ENCODE data around the gene INO80. TPM values are rescaled to one million over a fixed set of nuclear protein-coding genes. Genes with fewer than 3 reads are reported as not detected.

INO80 gene
- total RNA-seq, 1 donor from 2014 or later, result 10.7 TPM

GRCh38 chr15:41061667-41062066, 54.4 kb downstream of the INO80 start:
- ATAC-seq (no peak), DNase-seq (ENCODE audit: missing footprints) (no peak)
- intact Hi-C loops (cut with DNase I), result no loop called here

- DNase-seq (ENCODE audit: missing footprints) (no peak), ATAC-seq (no peak)
- intact Hi-C loops (cut with DNase I), result no loop called here
Measured at GRCh38 chr15:41060505-41060904, 55.6 kb downstream of the INO80 start.

- ATAC-seq (no peak), DNase-seq (ENCODE audit: missing footprints) (no peak)
- intact Hi-C loops (cut with DNase I), result no loop called here
Measured at GRCh38 chr15:41056810-41057209, 59.3 kb downstream of the INO80 start.

- intact Hi-C loops (cut with DNase I), result no loop called here
- ATAC-seq (no peak), DNase-seq (ENCODE audit: missing footprints) (no peak)
Measured at GRCh38 chr15:41055706-41056105, 60.4 kb downstream of the INO80 start.

DNA sequence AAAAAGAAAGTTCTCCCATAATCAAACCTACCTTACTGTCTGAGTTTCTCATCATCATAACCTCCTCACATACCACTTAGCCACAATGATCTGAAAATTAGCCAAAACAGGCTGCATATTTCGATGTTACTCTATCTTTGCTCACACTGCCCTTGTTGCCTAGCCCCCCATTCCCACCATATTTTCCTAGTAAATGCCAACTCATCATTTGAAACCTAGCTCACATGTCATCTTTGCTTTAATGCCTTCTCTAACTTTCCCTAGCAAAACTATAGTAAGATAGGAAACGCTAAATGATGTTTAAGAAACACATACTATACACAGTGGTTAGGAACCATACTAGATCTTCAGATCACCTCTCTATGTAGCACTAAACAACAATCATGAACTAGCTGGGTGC, 64.9 kb downstream of the INO80 start:
- ATAC-seq (no peak), DNase-seq (ENCODE audit: missing footprints) (no peak)
- intact Hi-C loops (cut with DNase I), result no loop called here

DNA sequence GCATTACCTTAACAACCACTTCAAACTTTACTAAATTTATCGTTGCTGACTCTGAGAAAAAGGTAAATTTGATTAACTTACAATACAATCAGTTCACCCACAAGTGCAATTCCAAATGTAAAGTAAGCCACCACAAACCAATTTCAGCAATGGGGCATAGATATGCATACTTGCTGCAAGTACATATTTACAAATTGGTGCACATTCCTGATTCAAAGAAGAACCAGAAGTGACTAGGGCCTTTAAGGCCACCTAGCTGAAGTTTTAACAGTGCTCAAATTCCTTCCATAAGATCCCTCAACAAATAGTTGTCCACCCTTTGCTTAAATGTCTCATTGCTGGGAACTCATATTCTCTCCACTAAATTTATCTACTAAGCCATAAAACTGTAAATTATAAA, 67.2 kb downstream of the INO80 start:
- ATAC-seq, result no peak
- intact Hi-C loops (cut with DNase I), result no loop called here
- no peak for DNase-seq (ENCODE audit: missing footprints)

DNA sequence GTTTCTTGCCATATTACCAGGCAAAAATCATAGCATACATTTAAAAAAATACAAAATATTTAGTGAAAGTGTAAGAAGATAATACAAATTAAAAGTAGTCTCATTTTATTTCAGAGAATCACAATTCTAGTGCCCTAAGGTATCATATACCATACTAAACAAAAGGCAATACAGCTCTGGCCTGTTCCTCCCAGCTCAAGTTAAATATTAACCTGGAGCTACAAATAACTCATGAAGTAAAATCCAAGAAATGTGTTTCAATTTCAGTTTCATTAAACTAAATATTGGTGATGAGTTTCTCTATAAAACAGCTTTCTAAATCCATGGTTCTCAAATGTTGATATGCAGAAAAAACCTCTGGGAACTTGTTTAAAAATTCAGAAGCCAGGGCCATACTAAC, 67.7 kb downstream of the INO80 start:
- DNase-seq (ENCODE audit: missing footprints) (no peak), ATAC-seq (no peak)
- intact Hi-C loops (cut with DNase I), result no loop called here

DNA sequence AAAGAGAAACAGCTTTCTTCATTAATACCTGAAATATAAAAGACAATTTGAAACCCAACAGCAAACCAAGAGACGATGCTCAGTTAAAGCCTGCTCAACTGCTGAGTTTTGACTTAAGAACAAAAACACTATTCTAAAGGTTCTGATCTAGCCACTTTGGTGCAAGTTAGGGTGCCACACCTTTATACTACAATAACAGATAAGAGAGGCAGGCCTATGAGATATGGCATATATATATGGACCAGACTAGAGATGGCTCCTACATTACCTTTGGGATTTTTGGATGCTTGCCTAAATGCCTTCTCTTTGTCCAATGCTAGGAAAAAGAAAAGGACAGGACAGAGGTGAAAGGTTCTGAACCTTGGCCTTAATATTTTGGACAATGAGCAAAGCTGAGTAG, 68.6 kb downstream of the INO80 start:
- intact Hi-C loops (cut with DNase I), result no loop called here
- ATAC-seq (no peak), DNase-seq (ENCODE audit: missing footprints) (no peak)

DNA sequence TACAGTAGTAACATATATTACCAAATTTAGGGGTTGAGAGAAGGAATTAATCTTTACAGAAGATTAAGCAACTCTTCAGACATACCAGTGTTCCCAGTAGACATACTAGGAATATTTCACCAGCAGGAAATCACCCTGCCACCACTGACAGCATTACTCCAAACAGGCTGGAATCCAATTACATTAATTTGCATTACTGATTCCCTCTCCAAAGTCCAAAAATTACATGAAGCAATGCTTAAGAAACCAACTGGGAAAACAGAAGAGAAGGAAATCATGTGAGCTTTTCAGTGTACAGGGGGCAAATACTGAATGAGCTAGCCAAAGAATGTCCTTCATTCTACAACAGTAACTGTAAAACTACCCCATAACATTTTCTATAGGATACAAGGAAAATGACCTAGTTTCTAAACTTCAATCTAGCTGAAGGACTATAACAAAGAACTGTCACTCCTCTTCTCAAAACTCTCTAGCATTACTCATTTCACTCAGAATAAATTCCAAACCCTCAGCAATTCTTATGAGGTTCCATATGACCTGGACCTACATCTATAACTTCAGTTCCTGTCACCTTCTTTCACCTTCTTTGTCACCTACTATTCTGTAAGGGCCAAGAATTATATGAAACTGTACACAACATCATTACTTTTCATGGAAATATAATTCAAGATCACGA, 72.7 kb downstream of the INO80 start:
- DNase-seq (ENCODE audit: missing footprints) (no peak), ATAC-seq (no peak)
- intact Hi-C loops (cut with DNase I), result no loop called here

DNA sequence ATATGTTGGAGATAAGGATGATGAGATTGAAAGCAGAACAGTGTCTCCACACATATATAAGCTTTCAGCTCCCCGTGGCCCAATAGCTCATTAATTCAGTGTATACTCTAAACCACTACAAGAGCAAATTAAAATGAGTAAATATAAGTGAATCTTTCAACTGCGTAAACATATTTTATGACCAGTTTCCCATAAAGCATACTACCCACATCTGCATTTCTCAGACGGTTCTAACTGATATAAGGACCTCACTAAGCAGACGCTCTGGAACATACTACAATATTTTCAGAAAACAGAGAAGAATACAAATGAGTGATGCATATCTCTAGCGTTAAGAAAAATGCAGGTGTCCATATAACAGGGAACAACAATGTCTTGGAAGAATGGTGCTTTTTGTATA, 73.2 kb downstream of the INO80 start:
- intact Hi-C loops (cut with DNase I), result no loop called here
- ATAC-seq, result no peak
- DNase-seq (ENCODE audit: missing footprints), result no peak

GRCh38 chr15:41039121-41039520, 77.0 kb downstream of the INO80 start:
- intact Hi-C loops (cut with DNase I), result no loop called here
- ATAC-seq (no peak), DNase-seq (ENCODE audit: missing footprints) (no peak)

DNA sequence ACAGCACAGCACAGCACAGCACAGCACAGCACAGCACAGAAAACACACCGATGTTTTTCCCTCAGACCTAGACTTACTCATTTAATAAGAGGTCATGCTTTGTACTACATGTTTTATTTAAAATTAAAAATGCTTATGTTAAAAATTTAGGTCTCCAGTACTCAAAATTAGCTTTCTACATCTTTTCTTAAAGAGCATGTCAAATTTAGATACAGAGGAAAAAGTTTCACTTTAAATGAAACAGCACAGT, 84.1 kb downstream of the INO80 start:
- ATAC-seq (no peak), DNase-seq (ENCODE audit: missing footprints) (no peak)
- intact Hi-C loops (cut with DNase I), result no loop called here

- ATAC-seq (no peak), DNase-seq (ENCODE audit: missing footprints) (no peak)
- intact Hi-C loops (cut with DNase I), result no loop called here
Measured at GRCh38 chr15:41031232-41032078, 84.6 kb downstream of the INO80 start.

- intact Hi-C loops (cut with DNase I), result no loop called here
- no peak for ATAC-seq
- DNase-seq (ENCODE audit: missing footprints), result no peak
Measured at GRCh38 chr15:41028853-41029252, 87.2 kb downstream of the INO80 start.

- intact Hi-C loops (cut with DNase I), result no loop called here
- no peak for DNase-seq (ENCODE audit: missing footprints)
- no peak for ATAC-seq
Measured at GRCh38 chr15:41025393-41025792, 90.7 kb downstream of the INO80 start.

GRCh38 chr15:41024885-41025284, 91.2 kb downstream of the INO80 start:
- ATAC-seq (no peak), DNase-seq (ENCODE audit: missing footprints) (no peak)
- intact Hi-C loops (cut with DNase I), result no loop called here

GRCh38 chr15:41024131-41024530, 91.9 kb downstream of the INO80 start:
- intact Hi-C loops (cut with DNase I), result no loop called here
- DNase-seq (ENCODE audit: missing footprints) (no peak), ATAC-seq (no peak)

DNA sequence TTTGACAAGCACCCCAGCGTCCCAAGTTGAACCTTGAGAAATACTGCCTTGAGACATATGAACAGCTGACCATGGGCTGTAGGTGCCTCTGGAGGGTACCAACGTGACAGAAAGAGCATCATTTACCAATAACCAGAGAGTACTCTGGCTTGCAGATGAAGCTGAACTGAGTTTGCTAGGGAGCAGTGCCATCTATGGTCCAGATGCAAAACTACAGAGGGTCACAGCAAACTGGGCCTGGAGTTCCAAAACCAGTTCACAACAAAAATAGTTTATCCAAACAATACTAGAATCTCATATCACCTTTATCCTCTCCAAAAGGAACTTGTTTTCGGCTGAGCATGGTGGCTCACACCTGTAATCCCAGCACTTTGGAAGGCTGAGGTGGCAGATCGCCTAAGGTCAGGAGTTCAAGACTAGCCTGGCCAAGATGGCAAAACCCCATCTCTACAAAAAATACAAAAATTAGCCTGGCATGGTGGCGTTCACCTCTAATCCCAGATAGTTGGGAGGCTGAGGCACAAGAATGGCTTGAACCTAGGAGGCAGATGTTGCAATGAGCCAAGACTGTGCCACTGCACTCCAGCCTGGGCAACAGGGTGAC, 93.5 kb downstream of the INO80 start:
- DNase-seq (ENCODE audit: missing footprints) (no peak), ATAC-seq (no peak)
- intact Hi-C loops (cut with DNase I), result loop anchor here (2.0 kb wide), 1 partner anchor 80 kb away; no protein-coding TSS in a partner anchor

- no peak for ATAC-seq
- intact Hi-C loops (cut with DNase I), result no loop called here
- DNase-seq (ENCODE audit: missing footprints), result no peak
Measured at GRCh38 chr15:41020829-41021228, 95.3 kb downstream of the INO80 start.

GRCh38 chr15:41020311-41020710, 95.8 kb downstream of the INO80 start:
- ATAC-seq (no peak), DNase-seq (ENCODE audit: missing footprints) (no peak)
- intact Hi-C loops (cut with DNase I), result no loop called here
